ENCODE measurements around the gene PCARE.
"Not testable (repeated sequence)": the region's sequence is repeated elsewhere in the genome, so short reads cannot be mapped to it uniquely, and the experiment has no call there.

PCARE gene

GRCh38 chr2:29090311-29090710, 16.0 kb upstream of the PCARE start:
- not testable (repeated sequence) for DNase-seq

- DNase-seq, result no peak
These were observed 10.2 kb upstream of the PCARE start for GRCh38 chr2:29084554-29084953.

- no peak for DNase-seq
These were observed 8.6 kb upstream of the PCARE start for GRCh38 chr2:29082804-29083495.

- no peak for DNase-seq
These were observed 6.8 kb upstream of the PCARE start for GRCh38 chr2:29080886-29081743.

GRCh38 chr2:29079887-29080286, 5.6 kb upstream of the PCARE start:
- DNase-seq, result no peak

GRCh38 chr2:29075894-29076705, 1.8 kb upstream of the PCARE start:
- no peak for DNase-seq

- DNase-seq, result no peak
These were observed 390 bp downstream of the PCARE start for GRCh38 chr2:29073933-29074332.

- no peak for DNase-seq
These were observed 1.2 kb downstream of the PCARE start for GRCh38 chr2:29072971-29073725.

- no peak for DNase-seq
These were observed 2.1 kb downstream of the PCARE start for GRCh38 chr2:29072251-29072650.

- no peak for DNase-seq
These were observed 3.0 kb downstream of the PCARE start for GRCh38 chr2:29071032-29071975.

GRCh38 chr2:29070526-29070925, 3.8 kb downstream of the PCARE start:
- DNase-seq, result no peak

GRCh38 chr2:29068513-29068912, 5.8 kb downstream of the PCARE start:
- DNase-seq, result no peak

- DNase-seq, result no peak
These were observed 7.2 kb downstream of the PCARE start for GRCh38 chr2:29066997-29067605.

GRCh38 chr2:29066271-29066860, 8.0 kb downstream of the PCARE start:
- no peak for DNase-seq

GRCh38 chr2:29065068-29065811, 9.1 kb downstream of the PCARE start:
- no peak for DNase-seq

- DNase-seq, result no peak
These were observed 9.6 kb downstream of the PCARE start for GRCh38 chr2:29064746-29065067.

- no peak for DNase-seq
These were observed 10.0 kb downstream of the PCARE start for GRCh38 chr2:29064346-29064715.

GRCh38 chr2:29063646-29064345, 10.5 kb downstream of the PCARE start:
- DNase-seq, result no peak

GRCh38 chr2:29063056-29063455, 11.3 kb downstream of the PCARE start:
- no peak for DNase-seq

Data from CD4-positive, alpha-beta T cell treated with Interleukin-17A for 4 hours (primary cell).